Stomach (tissue), 4 donors: Measurements from ENCODE around the gene CCDC90B.

ENCODE experiments used
- POLR2A ChIP-seq, 4 donors: fragments of 450-650 bp; IDR thresholded peaks; one replicate each; pipeline ENCODE4 v1.6.1; 2016; ENCODE audit warnings: antibody characterized with exemption in 4 of 4, control low read depth in 2 of 4, mild to moderate bottlenecking in 1 of 4, moderate library complexity in 1 of 4
- TF ChIP-seq, protein P1 (sequence below), 7 experiments: fragments of 450-650 bp in 4 of 7; fragments of 200-600 bp in 3 of 7; sonication (generic) in 3 of 7; IDR thresholded peaks; one replicate each; pipeline ENCODE4 v1.5.1; 2016 to 2019; ENCODE audit warnings: antibody characterized with exemption in 7 of 7, control low read depth in 2 of 7, mild to moderate bottlenecking in 1 of 7

DNA sequence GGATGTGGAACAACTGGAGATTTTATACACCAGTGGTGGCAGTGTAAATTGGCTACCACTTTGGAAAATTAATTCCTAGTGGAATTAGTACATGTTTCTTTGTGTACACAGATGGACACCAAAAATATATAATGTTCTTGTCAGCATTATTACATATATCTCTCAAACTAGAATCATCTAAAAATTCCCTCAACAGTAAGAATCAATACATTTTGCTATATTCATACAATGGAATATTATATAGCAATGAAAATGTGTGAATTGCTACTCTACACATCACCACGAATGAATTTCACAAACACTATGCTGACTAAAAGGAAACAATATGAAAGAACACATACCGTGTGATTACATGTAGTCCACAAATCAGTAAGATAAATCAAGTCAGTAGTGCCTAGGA is 33.9 kb downstream of the CCDC90B start:
- TF ChIP-seq, protein P1, sequence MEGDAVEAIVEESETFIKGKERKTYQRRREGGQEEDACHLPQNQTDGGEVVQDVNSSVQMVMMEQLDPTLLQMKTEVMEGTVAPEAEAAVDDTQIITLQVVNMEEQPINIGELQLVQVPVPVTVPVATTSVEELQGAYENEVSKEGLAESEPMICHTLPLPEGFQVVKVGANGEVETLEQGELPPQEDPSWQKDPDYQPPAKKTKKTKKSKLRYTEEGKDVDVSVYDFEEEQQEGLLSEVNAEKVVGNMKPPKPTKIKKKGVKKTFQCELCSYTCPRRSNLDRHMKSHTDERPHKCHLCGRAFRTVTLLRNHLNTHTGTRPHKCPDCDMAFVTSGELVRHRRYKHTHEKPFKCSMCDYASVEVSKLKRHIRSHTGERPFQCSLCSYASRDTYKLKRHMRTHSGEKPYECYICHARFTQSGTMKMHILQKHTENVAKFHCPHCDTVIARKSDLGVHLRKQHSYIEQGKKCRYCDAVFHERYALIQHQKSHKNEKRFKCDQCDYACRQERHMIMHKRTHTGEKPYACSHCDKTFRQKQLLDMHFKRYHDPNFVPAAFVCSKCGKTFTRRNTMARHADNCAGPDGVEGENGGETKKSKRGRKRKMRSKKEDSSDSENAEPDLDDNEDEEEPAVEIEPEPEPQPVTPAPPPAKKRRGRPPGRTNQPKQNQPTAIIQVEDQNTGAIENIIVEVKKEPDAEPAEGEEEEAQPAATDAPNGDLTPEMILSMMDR (IDR thresholded peaks at IDR 0.05), result no peak
- no peak for TF ChIP-seq POLR2A (IDR thresholded peaks at IDR 0.05)
